SK-N-SH (cell line): Measurements from ENCODE around the gene LRRC17. TPM values are rescaled to one million over a fixed set of nuclear protein-coding genes. Genes with fewer than 3 reads are reported as not detected.

Source experiments
- CTCF ChIA-PET: fragments of 300-600, 350-600 bp; formaldehyde crosslinking; extraction: SDS; loops from one replicate; lab custom pipeline; 2021; lab: Yijun Ruan, JAX
- POLR2A ChIA-PET: fragments of 350-600 bp; sonication (Branson Sonifier 250); formaldehyde crosslinking; extraction: SDS; loops from one replicate; lab custom pipeline; 2020; ENCODE audit warnings: antibody characterized with exemption, inconsistent platforms; lab: Yijun Ruan, JAX
- DNase-seq: peaks from one replicate; pipeline ENCODE4 v3.0.0; 2012
- H2AFZ ChIP-seq: fragments of 200-600 bp; sonication (generic); 2 replicates; pipeline ENCODE4 v1.8.1; 2016; ENCODE audit warnings: antibody characterized with exemption, mild to moderate bottlenecking, low read depth
- H3F3A ChIP-seq: fragments of 200-600 bp; sonication (generic); replicated peaks from 2 replicates; pipeline ENCODE3; 2016; ENCODE audit warnings: antibody characterized with exemption, mild to moderate bottlenecking; ENCODE audit not compliant: insufficient read depth
- H3K27ac ChIP-seq, 2 experiments: fragments of 200-500 bp in 1 of 2; fragments of 200-600 bp in 1 of 2; sonication (Bioruptor generic) in 1 of 2; sonication (generic), shearing (Covaris generic) in 1 of 2; 2 replicates each; pipeline versions ENCODE4 v1.5.1 to v1.6.1; 2014 to 2016; ENCODE audit warnings: low read depth in 2 of 2, inconsistent platforms in 1 of 2, low read length in 1 of 2, mild to moderate bottlenecking in 1 of 2, mixed read lengths in 1 of 2
- H3K27me3 ChIP-seq: fragments of 200-600 bp; sonication (generic), shearing (Covaris generic); 2 replicates; pipeline ENCODE4 v1.6.1; 2016; ENCODE audit warnings: mixed run types; ENCODE audit not compliant: insufficient read depth
- H3K36me3 ChIP-seq, 2 experiments: fragments of 200-500 bp in 1 of 2; fragments of 200-600 bp in 1 of 2; sonication (Bioruptor generic) in 1 of 2; sonication (generic) in 1 of 2; replicated peaks in 1 of 2; 2 replicates each; pipeline versions ENCODE3 to v1.5.1; 2014 to 2016; ENCODE audit warnings: low read length in 1 of 2, mild to moderate bottlenecking in 1 of 2; ENCODE audit not compliant: insufficient read depth in 2 of 2, control insufficient read depth in 1 of 2
- H3K4me1 ChIP-seq, 2 experiments: fragments of 200-500 bp in 1 of 2; fragments of 200-600 bp in 1 of 2; sonication (Bioruptor generic) in 1 of 2; sonication (generic), shearing (Covaris generic) in 1 of 2; 2 replicates each; pipeline versions ENCODE4 v1.5.1 to v1.6.1; 2014 to 2016; ENCODE audit warnings: low read depth in 1 of 2, low read length in 1 of 2, mixed run types in 1 of 2; ENCODE audit not compliant: insufficient read depth in 2 of 2, control insufficient read depth in 1 of 2
- H3K4me2 ChIP-seq: fragments of 200-600 bp; sonication (generic), shearing (Covaris generic); 2 replicates; pipeline ENCODE4 v1.6.1; 2017; ENCODE audit warnings: mixed run types
- H3K4me3 ChIP-seq, 2 experiments: fragments of 200-500 bp in 1 of 2; fragments of 200-600 bp in 1 of 2; sonication (Bioruptor generic) in 1 of 2; sonication (generic), shearing (Covaris generic) in 1 of 2; 2 replicates each; pipeline versions ENCODE4 v1.5.1 to v1.8.1; 2014 to 2016; ENCODE audit warnings: low read depth in 2 of 2, inconsistent platforms in 1 of 2, low read length in 1 of 2, mild to moderate bottlenecking in 1 of 2, mixed read lengths in 1 of 2, moderate library complexity in 1 of 2
- H3K79me2 ChIP-seq: fragments of 200-600 bp; sonication (generic); 2 replicates; pipeline ENCODE4 v1.8.1; 2017; ENCODE audit warnings: mild to moderate bottlenecking; ENCODE audit not compliant: insufficient read depth
- H3K9ac ChIP-seq: fragments of 200-600 bp; sonication (generic); 2 replicates; pipeline ENCODE4 v1.6.1; 2017; ENCODE audit warnings: mixed run types
- H3K9me2 ChIP-seq: fragments of 200-600 bp; sonication (generic); 2 replicates; pipeline ENCODE4 v1.6.1; 2017; ENCODE audit warnings: mixed run types
- H3K9me3 ChIP-seq: fragments of 200-600 bp; sonication (generic); 2 replicates; pipeline ENCODE4 v1.6.1; 2017; ENCODE audit warnings: mixed run types, mild to moderate bottlenecking, moderate library complexity
- H4K20me1 ChIP-seq: fragments of 200-600 bp; sonication (generic); 2 replicates; pipeline ENCODE4 v1.6.1; 2017; ENCODE audit warnings: mild to moderate bottlenecking, mixed run types; ENCODE audit not compliant: insufficient read depth
- CHD2 ChIP-seq: fragments of 150-350 bp; IDR thresholded peaks from 2 replicates; pipeline ENCODE4 v1.6.1; 2018; ENCODE audit warnings: low read length; ENCODE audit not compliant: partially characterized antibody
- ELF1 ChIP-seq: IDR thresholded peaks from 2 replicates; pipeline ENCODE4 v1.4.0; 2012
- EP300 ChIP-seq, 2 experiments: IDR thresholded peaks; 2 replicates each; pipeline versions ENCODE4 v1.4.0 to v1.6.1; 2012; ENCODE audit warnings: borderline replicate concordance in 1 of 2, low read depth in 1 of 2, low read length in 1 of 2
- FOXM1 ChIP-seq: IDR thresholded peaks from 2 replicates; pipeline ENCODE4 v1.4.0; 2012; ENCODE audit warnings: low read depth, mild to moderate bottlenecking
- NFIC ChIP-seq: IDR thresholded peaks from 2 replicates; pipeline ENCODE4 v1.4.0; 2012; ENCODE audit warnings: borderline replicate concordance
- RAD21 ChIP-seq: IDR thresholded peaks from 2 replicates; pipeline ENCODE4 v1.6.1; 2012; ENCODE audit warnings: mild to moderate bottlenecking, low read length
- RFX5 ChIP-seq: IDR thresholded peaks from 2 replicates; pipeline ENCODE4 v1.6.1; 2012; ENCODE audit warnings: mild to moderate bottlenecking, improper control_type of control experiment, low read length
- SIN3A ChIP-seq: IDR thresholded peaks from 2 replicates; pipeline ENCODE4 v1.6.1; 2012; ENCODE audit warnings: low read depth, mild to moderate bottlenecking, low read length, moderate library complexity, borderline replicate concordance
- TAF1 ChIP-seq: IDR thresholded peaks from 2 replicates; pipeline ENCODE4 v1.6.1; 2012; ENCODE audit warnings: low read depth, mild to moderate bottlenecking, low read length, moderate library complexity, borderline replicate concordance
- TCF12 ChIP-seq: IDR thresholded peaks from 2 replicates; pipeline ENCODE4 v1.4.0; 2012
- TEAD4 ChIP-seq: IDR thresholded peaks from 2 replicates; pipeline ENCODE4 v1.4.0; 2012; ENCODE audit warnings: mild to moderate bottlenecking, borderline replicate concordance; ENCODE audit not compliant: insufficient read depth
- WGBS: methylation state at CpG from one replicate; pipeline ENCODE4 v1.1.6; 2017; ENCODE audit warnings: low lambda C conversion rate; 5-methylcytosine and 5-hydroxymethylcytosine counted together
- polyA plus RNA-seq, 3 experiments: library from polyadenylated mRNA; depleted of rRNA; stranded (reverse); fragments of >200 nt; gene quantifications; 2 replicates each; pipeline ENCODE4 v1.2.3, GENCODE V29; 2012
- TF ChIP-seq, protein P1 (sequence below): IDR thresholded peaks from 2 replicates; pipeline ENCODE4; 2012
- TF ChIP-seq, protein P2 (sequence below): IDR thresholded peaks from 2 replicates; pipeline ENCODE4 v1.4.0; 2012; ENCODE audit warnings: low read depth, borderline replicate concordance
- TF ChIP-seq, protein P3 (sequence below): IDR thresholded peaks from 2 replicates; pipeline ENCODE4 v1.6.1; 2012; ENCODE audit warnings: mild to moderate bottlenecking, low read depth, low read length, moderate library complexity
- TF ChIP-seq, protein P4 (sequence below): IDR thresholded peaks from 2 replicates; pipeline ENCODE4 v1.4.0; 2012; ENCODE audit warnings: low read depth, borderline replicate concordance

The LRRC17 gene
- polyA plus RNA-seq, 1 of the 3 experiments (the other 2 are of a cell fraction): 101 TPM

DNA sequence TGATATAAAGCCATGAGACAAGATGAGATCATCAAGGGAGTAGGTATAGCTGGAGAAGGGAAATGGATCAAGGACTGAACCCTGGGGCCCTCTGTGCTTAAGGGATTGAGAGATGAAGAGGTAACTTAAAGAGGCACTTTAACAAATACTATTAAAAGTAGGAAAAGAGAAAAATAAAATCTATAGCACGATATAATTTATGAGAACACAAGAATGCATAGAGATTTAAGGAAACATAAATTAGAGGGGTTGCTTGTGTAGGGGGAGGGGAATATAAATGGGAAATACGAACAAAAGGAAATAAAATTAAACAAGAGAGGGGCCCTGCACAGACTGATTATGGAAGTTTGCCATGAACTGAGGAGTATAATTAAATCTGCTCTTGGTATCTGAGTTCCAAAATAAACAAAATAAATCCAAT is 15.6 kb upstream of the LRRC17 start:
- Histone ChIP-seq H3K4me1 (peaks cover 7 to 9% of the 10 kb centered on the region in 2 experiments; a peak in 2 of 4 replicates), H3K79me2 (no peaks in the 10 kb centered on the region), H4K20me1 (no peaks in the 10 kb centered on the region), H3K27me3 (no peaks in the 10 kb centered on the region), H3K9me2 (no peaks in the 10 kb centered on the region), H3K9ac (no peak overlapping the region), H3F3A (peaks cover 17% of the 10 kb centered on the region), H3K9me3 (no peaks in the 10 kb centered on the region), H3K4me2 (peak overlapping the region; percentile 1; the same call in 1 of the 2 replicates), H2AFZ (peak overlapping the region; percentile 20; the same call in 1 of the 2 replicates), H3K36me3 (no peaks in the 10 kb centered on the region), H3K27ac (peak overlapping the region; percentile 39 to 69; a peak in 2 of 4 replicates), H3K4me3 (no peak overlapping the region)
- POLR2A ChIA-PET: no interaction called here
- peak; percentile 41 for DNase-seq
- CTCF ChIA-PET: no interaction called here
- TF ChIP-seq CHD2: peak; percentile 44
- no peak for TF ChIP-seq FOXM1
- peak in 1 of 2 experiments; percentile 19; a peak in 1 of 4 replicates for TF ChIP-seq EP300 (IDR thresholded peaks at IDR 0.05; ENCODE audit: borderline replicate concordance in 1 of 2, low read depth in 1 of 2, low read length in 1 of 2)
- no peak; the same call in 1 of the 2 replicates for TF ChIP-seq RAD21
- TF ChIP-seq NFIC: peak; percentile 6; the same call in 1 of the 2 replicates
- TF ChIP-seq TCF12: 0 out of 2 replicates have a peak, but pooled peaks have one; percentile 7
- 17% methylated on average over 2 of the region's 2 CpGs for WGBS

DNA sequence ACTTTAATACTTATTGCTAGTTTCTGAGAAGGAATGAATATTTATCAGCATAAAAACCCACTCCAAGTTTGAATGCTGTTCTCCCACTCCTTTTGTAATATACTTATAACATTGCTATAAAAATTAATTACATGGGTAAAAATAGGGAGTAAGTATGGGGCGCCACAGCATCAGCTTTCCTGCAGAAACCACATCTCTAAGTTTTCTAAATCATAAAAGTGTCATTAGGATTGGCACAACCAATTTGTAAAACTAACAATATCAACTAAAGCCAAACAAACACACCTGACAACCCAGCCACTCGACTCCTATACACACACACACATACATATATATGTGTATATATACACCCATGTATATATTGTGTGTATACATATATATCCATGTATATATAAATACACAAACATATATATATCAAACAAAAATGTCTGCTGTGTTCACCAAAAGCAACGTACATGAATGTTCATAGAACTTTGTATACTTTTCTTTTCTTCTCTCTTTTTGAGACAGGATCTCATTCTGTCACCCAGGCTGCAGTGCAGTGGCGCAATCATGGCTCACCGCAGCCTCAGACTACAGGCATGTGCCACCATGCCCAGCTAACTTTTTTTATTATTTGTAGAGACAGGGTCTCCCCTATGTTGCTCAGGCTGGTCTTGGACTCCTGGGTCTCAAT is 14.8 kb upstream of the LRRC17 start:
- ChIA-PET CTCF (no interaction called here), POLR2A (no interaction called here)
- no peaks in the 10 kb centered on the region for H3K79me2 ChIP-seq
- no peaks in the 10 kb centered on the region for H3K9me3 ChIP-seq
- TF ChIP-seq TCF12 (no peak), SIN3A (no peak), RAD21 (no peak), ELF1 (no peak), RFX5 (no peak), TEAD4 (no peak), TAF1 (no peak)
- TF ChIP-seq, protein P1, sequence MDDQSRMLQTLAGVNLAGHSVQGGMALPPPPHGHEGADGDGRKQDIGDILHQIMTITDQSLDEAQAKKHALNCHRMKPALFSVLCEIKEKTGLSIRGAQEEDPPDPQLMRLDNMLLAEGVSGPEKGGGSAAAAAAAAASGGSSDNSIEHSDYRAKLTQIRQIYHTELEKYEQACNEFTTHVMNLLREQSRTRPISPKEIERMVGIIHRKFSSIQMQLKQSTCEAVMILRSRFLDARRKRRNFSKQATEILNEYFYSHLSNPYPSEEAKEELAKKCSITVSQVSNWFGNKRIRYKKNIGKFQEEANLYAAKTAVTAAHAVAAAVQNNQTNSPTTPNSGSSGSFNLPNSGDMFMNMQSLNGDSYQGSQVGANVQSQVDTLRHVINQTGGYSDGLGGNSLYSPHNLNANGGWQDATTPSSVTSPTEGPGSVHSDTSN: no peak
- TF ChIP-seq, protein P2, sequence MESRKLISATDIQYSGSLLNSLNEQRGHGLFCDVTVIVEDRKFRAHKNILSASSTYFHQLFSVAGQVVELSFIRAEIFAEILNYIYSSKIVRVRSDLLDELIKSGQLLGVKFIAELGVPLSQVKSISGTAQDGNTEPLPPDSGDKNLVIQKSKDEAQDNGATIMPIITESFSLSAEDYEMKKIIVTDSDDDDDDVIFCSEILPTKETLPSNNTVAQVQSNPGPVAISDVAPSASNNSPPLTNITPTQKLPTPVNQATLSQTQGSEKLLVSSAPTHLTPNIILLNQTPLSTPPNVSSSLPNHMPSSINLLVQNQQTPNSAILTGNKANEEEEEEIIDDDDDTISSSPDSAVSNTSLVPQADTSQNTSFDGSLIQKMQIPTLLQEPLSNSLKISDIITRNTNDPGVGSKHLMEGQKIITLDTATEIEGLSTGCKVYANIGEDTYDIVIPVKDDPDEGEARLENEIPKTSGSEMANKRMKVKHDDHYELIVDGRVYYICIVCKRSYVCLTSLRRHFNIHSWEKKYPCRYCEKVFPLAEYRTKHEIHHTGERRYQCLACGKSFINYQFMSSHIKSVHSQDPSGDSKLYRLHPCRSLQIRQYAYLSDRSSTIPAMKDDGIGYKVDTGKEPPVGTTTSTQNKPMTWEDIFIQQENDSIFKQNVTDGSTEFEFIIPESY: no peak
- TF ChIP-seq, protein P3, sequence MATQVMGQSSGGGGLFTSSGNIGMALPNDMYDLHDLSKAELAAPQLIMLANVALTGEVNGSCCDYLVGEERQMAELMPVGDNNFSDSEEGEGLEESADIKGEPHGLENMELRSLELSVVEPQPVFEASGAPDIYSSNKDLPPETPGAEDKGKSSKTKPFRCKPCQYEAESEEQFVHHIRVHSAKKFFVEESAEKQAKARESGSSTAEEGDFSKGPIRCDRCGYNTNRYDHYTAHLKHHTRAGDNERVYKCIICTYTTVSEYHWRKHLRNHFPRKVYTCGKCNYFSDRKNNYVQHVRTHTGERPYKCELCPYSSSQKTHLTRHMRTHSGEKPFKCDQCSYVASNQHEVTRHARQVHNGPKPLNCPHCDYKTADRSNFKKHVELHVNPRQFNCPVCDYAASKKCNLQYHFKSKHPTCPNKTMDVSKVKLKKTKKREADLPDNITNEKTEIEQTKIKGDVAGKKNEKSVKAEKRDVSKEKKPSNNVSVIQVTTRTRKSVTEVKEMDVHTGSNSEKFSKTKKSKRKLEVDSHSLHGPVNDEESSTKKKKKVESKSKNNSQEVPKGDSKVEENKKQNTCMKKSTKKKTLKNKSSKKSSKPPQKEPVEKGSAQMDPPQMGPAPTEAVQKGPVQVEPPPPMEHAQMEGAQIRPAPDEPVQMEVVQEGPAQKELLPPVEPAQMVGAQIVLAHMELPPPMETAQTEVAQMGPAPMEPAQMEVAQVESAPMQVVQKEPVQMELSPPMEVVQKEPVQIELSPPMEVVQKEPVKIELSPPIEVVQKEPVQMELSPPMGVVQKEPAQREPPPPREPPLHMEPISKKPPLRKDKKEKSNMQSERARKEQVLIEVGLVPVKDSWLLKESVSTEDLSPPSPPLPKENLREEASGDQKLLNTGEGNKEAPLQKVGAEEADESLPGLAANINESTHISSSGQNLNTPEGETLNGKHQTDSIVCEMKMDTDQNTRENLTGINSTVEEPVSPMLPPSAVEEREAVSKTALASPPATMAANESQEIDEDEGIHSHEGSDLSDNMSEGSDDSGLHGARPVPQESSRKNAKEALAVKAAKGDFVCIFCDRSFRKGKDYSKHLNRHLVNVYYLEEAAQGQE: no peak
- TF ChIP-seq, protein P4, sequence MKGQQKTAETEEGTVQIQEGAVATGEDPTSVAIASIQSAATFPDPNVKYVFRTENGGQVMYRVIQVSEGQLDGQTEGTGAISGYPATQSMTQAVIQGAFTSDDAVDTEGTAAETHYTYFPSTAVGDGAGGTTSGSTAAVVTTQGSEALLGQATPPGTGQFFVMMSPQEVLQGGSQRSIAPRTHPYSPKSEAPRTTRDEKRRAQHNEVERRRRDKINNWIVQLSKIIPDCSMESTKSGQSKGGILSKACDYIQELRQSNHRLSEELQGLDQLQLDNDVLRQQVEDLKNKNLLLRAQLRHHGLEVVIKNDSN: no peak
- H3F3A ChIP-seq: peaks cover 10% of the 10 kb centered on the region
- peak overlapping the region; percentile 20; the same call in 1 of the 2 replicates for H2AFZ ChIP-seq
- DNase-seq: no peak
- H3K4me3 ChIP-seq: no peak overlapping the region
- 91% methylated on average over 5 of the region's 5 CpGs for WGBS
- H3K9me2 ChIP-seq: no peaks in the 10 kb centered on the region
- no peaks in the 10 kb centered on the region for H4K20me1 ChIP-seq
- H3K9ac ChIP-seq: no peak overlapping the region
- H3K4me1 ChIP-seq: peaks cover 1 to 7% of the 10 kb centered on the region in 2 experiments; a peak in 2 of 4 replicates
- H3K4me2 ChIP-seq: peak overlapping the region; percentile 1; the same call in 1 of the 2 replicates
- H3K27ac ChIP-seq: peak overlapping the region; percentile 39 to 69; a peak in 2 of 4 replicates
- H3K27me3 ChIP-seq: no peaks in the 10 kb centered on the region
- H3K36me3 ChIP-seq: no peaks in the 10 kb centered on the region
